Measurements from ENCODE around the gene NTSR1. TPM values are rescaled to one million over a fixed set of nuclear protein-coding genes. Genes with fewer than 3 reads are reported as not detected.

The NTSR1 gene
- total and polyA plus RNA-seq, 2 of the 13 experiments (the other 11 are each of a cell fraction or from before 2014, with no cell fraction given): 0.09 to 0.12 TPM

DNA sequence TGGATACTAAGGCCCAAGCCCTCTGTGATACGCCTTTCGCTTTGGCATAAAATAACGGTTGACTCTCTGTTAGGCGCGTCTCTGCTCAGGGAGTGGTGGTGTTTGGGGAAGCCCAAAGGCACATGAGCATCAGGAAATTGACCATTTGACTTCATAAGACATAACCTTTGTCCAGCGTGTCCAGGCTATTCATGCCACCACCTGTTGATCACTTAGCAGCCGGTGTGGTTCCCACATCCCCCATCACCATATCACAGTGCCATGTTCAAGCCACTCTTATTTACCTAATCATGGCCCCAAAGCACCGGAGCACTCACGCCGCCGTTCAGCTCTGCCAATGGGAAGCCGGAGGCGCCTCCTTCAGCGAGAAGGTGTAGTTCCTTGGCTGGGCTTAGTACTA is 38.5 kb upstream of the NTSR1 start:
- in situ Hi-C loops (cut with HindIII; ENCODE audit: extremely low pct_ligation_motif_present, low pct_unique_long_range_greater_than_20kb): no loop called here
- POLR2A ChIA-PET: no interaction called here
- no peak for ATAC-seq

GRCh38 chr20:62670998-62671397 is 37.6 kb upstream of the NTSR1 start:
- in situ Hi-C loops (cut with HindIII; ENCODE audit: extremely low pct_ligation_motif_present, low pct_unique_long_range_greater_than_20kb) (no loop called here), intact Hi-C loops (cut with micrococcal nuclease; ENCODE audit: unreplicated experiment) (no loop called here)
- Histone ChIP-seq H3K4me3 (replicated peaks in 1 of 3; ENCODE audit: insufficient read depth in 1 of 3, low read depth in 2 of 3, low read length in 3 of 3) (no peak overlapping the region), H3K79me2 (ENCODE audit: insufficient read depth, low read length) (no peaks in the 10 kb centered on the region), H3K27ac (ENCODE audit: extremely low read length, insufficient read depth, low read length) (no peak overlapping the region), H3K9ac (ENCODE audit: insufficient read depth, low read depth, low read length) (no peak overlapping the region), H3K36me3 (replicated peaks in 1 of 2; ENCODE audit: control insufficient read depth in 1 of 2, insufficient read depth in 2 of 2, low read length in 2 of 2) (peaks cover 1 to 20% of the 10 kb centered on the region in 2 experiments; a peak in 2 of 5 replicates), H2AFZ (ENCODE audit: low read length) (no peak overlapping the region), H3K27me3 (ENCODE audit: control insufficient read depth in 1 of 2, insufficient read depth in 2 of 2, low read length in 2 of 2) (peaks cover 4 to 15% of the 10 kb centered on the region in 2 experiments; a peak in 4 of 5 replicates), H3K4me2 (ENCODE audit: low read depth, low read length) (no peak overlapping the region), H4K20me1 (ENCODE audit: insufficient read depth, low read length) (no peaks in the 10 kb centered on the region), H3K9me3 (ENCODE audit: low read length) (no peaks in the 10 kb centered on the region), H3K4me1 (ENCODE audit: insufficient read depth, low read length) (peaks cover 36% of the 10 kb centered on the region)
- ChIA-PET POLR2A (no interaction called here), CTCF (ENCODE audit: low intra/inter-chr PET ratio, low total read pairs) (interaction anchor here (1.9 kb wide), 1 partner anchor 121 kb away, joined by 8 read pairs; no protein-coding TSS in a partner anchor)
- no TSS peak for BruUV-seq (replicated peaks)
- ATAC-seq (no peak), FAIRE-seq (no peak), DNase-seq (ENCODE audit: low spot score) (no peak)
- no peak for TF ChIP-seq ZNF557 (CRISPR knock-in tag; IDR thresholded peaks at IDR 0.05)
- peak; percentile 59 for TF ChIP-seq AGO2 (optimal IDR thresholded peaks at IDR 0.05; ENCODE audit: low read depth, low read length)
- peak; percentile 13 for TF ChIP-seq RBM39 (IDR thresholded peaks at IDR 0.05; ENCODE audit: low read depth, low read length, poor library complexity, severe bottlenecking)
- TF ChIP-seq RBFOX2 (IDR thresholded peaks at IDR 0.05; ENCODE audit: low read depth, low read length): peak; percentile 58
- 92% methylated on average over 17 of the region's 17 CpGs for WGBS (ENCODE audit: low lambda C conversion rate)

More for the DNA sequence above, 38.5 kb upstream of the NTSR1 start:
- Histone ChIP-seq H2AFZ (ENCODE audit: low read length) (no peak overlapping the region), H3K27ac (ENCODE audit: extremely low read length, insufficient read depth, low read length) (no peak overlapping the region), H3K4me1 (ENCODE audit: insufficient read depth, low read length) (peaks cover 44% of the 10 kb centered on the region), H4K20me1 (ENCODE audit: insufficient read depth, low read length) (no peaks in the 10 kb centered on the region), H3K36me3 (replicated peaks in 1 of 2; ENCODE audit: control insufficient read depth in 1 of 2, insufficient read depth in 2 of 2, low read length in 2 of 2) (peaks cover 1 to 20% of the 10 kb centered on the region in 2 experiments; a peak in 2 of 5 replicates), H3K27me3 (ENCODE audit: control insufficient read depth in 1 of 2, insufficient read depth in 2 of 2, low read length in 2 of 2) (peaks cover under 1 to 7% of the 10 kb centered on the region in 2 experiments; a peak in 3 of 5 replicates), H3K4me3 (replicated peaks in 1 of 3; ENCODE audit: insufficient read depth in 1 of 3, low read depth in 2 of 3, low read length in 3 of 3) (no peak overlapping the region), H3K79me2 (ENCODE audit: insufficient read depth, low read length) (no peaks in the 10 kb centered on the region), H3K9me3 (ENCODE audit: low read length) (no peaks in the 10 kb centered on the region), H3K4me2 (ENCODE audit: low read depth, low read length) (no peak overlapping the region), H3K9ac (ENCODE audit: insufficient read depth, low read depth, low read length) (no peak overlapping the region)
- intact Hi-C loops (cut with micrococcal nuclease; ENCODE audit: unreplicated experiment): no loop called here
- CTCF ChIA-PET (ENCODE audit: low intra/inter-chr PET ratio, low total read pairs): interaction anchor here (1.3 to 4.8 kb wide), 2 partner anchors 121 to 138 kb away, joined by 3 to 93 read pairs; no protein-coding TSS in a partner anchor
- DNase-seq (ENCODE audit: low spot score) (no peak), FAIRE-seq (no peak)
- TF ChIP-seq SIN3A (IDR thresholded peaks at IDR 0.05; ENCODE audit: borderline replicate concordance, low read depth, low read length) (no peak), POLR2A (IDR thresholded peaks at IDR 0.05; ENCODE audit: insufficient read depth in 1 of 2, low read depth in 2 of 2, low read length in 2 of 2) (peak in 1 of 2 experiments; percentile 27; a peak in 1 of 4 replicates)
- WGBS (ENCODE audit: low lambda C conversion rate): 98% methylated on average over 14 of the region's 14 CpGs
- BruUV-seq (replicated peaks): no TSS peak
